ENCODE measurements around the gene FNDC10. TPM values are rescaled to one million over a fixed set of nuclear protein-coding genes. Genes with fewer than 3 reads are reported as not detected.

The FNDC10 gene
- total and polyA plus RNA-seq, 9 of the 15 experiments (the other 6 are each of a cell fraction or from before 2014, with no cell fraction given) = 0.08 to 6.3 (median 1.6) TPM

DNA sequence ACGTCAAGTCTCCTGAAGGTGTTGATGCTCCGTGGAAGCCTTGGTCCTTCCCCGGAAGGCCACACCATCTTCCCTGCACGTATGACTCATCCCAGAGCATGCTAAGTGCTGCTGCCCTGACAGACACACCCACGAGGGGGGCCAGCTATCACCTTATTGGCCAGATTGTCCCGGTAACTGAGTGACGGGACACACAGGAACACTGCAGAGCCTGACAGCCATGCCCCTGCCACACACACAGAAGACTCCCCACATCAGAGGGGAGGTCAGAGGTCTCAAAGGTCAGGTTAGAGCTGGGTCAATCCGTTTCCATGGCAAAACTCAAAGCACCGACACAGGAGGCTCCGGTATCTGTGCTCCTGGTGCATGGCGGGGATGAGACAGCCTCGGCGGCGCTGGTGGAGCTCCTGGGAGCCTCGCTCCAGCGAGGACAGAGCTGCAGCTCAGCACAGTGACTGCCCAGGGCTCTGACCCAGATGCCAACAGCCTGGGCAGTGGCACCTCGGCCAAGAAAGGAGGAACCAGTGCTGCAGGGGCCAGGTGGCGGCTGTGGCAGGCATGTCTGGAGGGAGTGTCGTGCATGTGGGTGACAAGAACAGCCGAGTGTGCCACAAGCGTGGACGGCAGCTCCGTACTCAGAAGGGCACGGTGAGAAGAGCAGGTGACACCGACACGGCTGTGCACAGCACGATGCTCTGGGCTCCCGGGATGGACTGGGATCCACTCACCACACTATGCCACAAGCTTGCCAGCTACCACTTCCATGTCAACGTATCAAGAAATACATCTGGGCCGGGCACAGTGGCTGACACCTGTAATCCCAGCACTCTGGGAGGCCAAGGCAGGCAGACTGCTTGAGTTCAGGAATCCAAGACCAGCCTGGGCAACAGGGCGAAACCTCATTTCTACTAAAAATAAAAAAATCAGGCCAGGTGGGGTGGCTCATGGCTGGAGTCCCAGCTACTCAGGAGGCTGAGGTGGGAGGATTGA, 44.7 kb downstream of the FNDC10 start (continued):
- TF ChIP-seq, protein P1, sequence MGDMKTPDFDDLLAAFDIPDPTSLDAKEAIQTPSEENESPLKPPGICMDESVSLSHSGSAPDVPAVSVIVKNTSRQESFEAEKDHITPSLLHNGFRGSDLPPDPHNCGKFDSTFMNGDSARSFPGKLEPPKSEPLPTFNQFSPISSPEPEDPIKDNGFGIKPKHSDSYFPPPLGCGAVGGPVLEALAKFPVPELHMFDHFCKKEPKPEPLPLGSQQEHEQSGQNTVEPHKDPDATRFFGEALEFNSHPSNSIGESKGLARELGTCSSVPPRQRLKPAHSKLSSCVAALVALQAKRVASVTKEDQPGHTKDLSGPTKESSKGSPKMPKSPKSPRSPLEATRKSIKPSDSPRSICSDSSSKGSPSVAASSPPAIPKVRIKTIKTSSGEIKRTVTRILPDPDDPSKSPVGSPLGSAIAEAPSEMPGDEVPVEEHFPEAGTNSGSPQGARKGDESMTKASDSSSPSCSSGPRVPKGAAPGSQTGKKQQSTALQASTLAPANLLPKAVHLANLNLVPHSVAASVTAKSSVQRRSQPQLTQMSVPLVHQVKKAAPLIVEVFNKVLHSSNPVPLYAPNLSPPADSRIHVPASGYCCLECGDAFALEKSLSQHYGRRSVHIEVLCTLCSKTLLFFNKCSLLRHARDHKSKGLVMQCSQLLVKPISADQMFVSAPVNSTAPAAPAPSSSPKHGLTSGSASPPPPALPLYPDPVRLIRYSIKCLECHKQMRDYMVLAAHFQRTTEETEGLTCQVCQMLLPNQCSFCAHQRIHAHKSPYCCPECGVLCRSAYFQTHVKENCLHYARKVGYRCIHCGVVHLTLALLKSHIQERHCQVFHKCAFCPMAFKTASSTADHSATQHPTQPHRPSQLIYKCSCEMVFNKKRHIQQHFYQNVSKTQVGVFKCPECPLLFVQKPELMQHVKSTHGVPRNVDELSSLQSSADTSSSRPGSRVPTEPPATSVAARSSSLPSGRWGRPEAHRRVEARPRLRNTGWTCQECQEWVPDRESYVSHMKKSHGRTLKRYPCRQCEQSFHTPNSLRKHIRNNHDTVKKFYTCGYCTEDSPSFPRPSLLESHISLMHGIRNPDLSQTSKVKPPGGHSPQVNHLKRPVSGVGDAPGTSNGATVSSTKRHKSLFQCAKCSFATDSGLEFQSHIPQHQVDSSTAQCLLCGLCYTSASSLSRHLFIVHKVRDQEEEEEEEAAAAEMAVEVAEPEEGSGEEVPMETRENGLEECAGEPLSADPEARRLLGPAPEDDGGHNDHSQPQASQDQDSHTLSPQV (IDR thresholded peaks at IDR 0.05) = no peak
- TF ChIP-seq, protein P2, sequence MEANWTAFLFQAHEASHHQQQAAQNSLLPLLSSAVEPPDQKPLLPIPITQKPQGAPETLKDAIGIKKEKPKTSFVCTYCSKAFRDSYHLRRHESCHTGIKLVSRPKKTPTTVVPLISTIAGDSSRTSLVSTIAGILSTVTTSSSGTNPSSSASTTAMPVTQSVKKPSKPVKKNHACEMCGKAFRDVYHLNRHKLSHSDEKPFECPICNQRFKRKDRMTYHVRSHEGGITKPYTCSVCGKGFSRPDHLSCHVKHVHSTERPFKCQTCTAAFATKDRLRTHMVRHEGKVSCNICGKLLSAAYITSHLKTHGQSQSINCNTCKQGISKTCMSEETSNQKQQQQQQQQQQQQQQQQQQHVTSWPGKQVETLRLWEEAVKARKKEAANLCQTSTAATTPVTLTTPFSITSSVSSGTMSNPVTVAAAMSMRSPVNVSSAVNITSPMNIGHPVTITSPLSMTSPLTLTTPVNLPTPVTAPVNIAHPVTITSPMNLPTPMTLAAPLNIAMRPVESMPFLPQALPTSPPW (CRISPR knock-in tag; IDR thresholded peaks at IDR 0.05) = peak; percentile 51; the same call in 1 of the 2 replicates
- TF ChIP-seq, protein P3, sequence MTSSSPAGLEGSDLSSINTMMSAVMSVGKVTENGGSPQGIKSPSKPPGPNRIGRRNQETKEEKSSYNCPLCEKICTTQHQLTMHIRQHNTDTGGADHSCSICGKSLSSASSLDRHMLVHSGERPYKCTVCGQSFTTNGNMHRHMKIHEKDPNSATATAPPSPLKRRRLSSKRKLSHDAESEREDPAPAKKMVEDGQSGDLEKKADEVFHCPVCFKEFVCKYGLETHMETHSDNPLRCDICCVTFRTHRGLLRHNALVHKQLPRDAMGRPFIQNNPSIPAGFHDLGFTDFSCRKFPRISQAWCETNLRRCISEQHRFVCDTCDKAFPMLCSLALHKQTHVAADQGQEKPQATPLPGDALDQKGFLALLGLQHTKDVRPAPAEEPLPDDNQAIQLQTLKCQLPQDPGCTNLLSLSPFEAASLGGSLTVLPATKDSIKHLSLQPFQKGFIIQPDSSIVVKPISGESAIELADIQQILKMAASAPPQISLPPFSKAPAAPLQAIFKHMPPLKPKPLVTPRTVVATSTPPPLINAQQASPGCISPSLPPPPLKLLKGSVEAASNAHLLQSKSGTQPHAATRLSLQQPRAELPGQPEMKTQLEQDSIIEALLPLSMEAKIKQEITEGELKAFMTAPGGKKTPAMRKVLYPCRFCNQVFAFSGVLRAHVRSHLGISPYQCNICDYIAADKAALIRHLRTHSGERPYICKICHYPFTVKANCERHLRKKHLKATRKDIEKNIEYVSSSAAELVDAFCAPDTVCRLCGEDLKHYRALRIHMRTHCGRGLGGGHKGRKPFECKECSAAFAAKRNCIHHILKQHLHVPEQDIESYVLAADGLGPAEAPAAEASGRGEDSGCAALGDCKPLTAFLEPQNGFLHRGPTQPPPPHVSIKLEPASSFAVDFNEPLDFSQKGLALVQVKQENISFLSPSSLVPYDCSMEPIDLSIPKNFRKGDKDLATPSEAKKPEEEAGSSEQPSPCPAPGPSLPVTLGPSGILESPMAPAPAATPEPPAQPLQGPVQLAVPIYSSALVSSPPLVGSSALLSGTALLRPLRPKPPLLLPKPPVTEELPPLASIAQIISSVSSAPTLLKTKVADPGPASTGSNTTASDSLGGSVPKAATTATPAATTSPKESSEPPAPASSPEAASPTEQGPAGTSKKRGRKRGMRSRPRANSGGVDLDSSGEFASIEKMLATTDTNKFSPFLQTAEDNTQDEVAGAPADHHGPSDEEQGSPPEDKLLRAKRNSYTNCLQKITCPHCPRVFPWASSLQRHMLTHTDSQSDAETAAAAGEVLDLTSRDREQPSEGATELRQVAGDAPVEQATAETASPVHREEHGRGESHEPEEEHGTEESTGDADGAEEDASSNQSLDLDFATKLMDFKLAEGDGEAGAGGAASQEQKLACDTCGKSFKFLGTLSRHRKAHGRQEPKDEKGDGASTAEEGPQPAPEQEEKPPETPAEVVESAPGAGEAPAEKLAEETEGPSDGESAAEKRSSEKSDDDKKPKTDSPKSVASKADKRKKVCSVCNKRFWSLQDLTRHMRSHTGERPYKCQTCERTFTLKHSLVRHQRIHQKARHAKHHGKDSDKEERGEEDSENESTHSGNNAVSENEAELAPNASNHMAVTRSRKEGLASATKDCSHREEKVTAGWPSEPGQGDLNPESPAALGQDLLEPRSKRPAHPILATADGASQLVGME (CRISPR knock-in tag; IDR thresholded peaks at IDR 0.05) = no peak
- TF ChIP-seq PCBP2 (IDR thresholded peaks at IDR 0.05; ENCODE audit: low read depth, low read length, poor library complexity, severe bottlenecking) (no peak), CREBBP (IDR thresholded peaks at IDR 0.05; ENCODE audit: low read depth, low read length) (no peak), FOXJ2 (tag; IDR thresholded peaks at IDR 0.05) (no peak), ZNF551 (CRISPR knock-in tag; IDR thresholded peaks at IDR 0.05) (no peak), NRF1 (conservative IDR thresholded peaks at IDR 0.05 in 1 of 2, IDR thresholded peaks at IDR 0.05 in 1 of 2) (0 out of 4 replicates have a peak, but pooled peaks have one; percentile 14 to 25), ZBTB1 (CRISPR knock-in tag; IDR thresholded peaks at IDR 0.05; ENCODE audit: borderline replicate concordance, low read depth) (no peak), RUNX1 (IDR thresholded peaks at IDR 0.05; ENCODE audit: low read depth) (no peak)
- TF ChIP-seq, protein P4, sequence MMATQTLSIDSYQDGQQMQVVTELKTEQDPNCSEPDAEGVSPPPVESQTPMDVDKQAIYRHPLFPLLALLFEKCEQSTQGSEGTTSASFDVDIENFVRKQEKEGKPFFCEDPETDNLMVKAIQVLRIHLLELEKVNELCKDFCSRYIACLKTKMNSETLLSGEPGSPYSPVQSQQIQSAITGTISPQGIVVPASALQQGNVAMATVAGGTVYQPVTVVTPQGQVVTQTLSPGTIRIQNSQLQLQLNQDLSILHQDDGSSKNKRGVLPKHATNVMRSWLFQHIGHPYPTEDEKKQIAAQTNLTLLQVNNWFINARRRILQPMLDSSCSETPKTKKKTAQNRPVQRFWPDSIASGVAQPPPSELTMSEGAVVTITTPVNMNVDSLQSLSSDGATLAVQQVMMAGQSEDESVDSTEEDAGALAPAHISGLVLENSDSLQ (IDR thresholded peaks at IDR 0.05) = peak; percentile 67
- TF ChIP-seq, protein P5, sequence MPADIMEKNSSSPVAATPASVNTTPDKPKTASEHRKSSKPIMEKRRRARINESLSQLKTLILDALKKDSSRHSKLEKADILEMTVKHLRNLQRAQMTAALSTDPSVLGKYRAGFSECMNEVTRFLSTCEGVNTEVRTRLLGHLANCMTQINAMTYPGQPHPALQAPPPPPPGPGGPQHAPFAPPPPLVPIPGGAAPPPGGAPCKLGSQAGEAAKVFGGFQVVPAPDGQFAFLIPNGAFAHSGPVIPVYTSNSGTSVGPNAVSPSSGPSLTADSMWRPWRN (IDR thresholded peaks at IDR 0.05; ENCODE audit: low read depth) = no peak

All from K562 (cell line).